Myometrial cell (primary cell): Measurements from ENCODE around the gene SMIM24. TPM values are rescaled to one million over a fixed set of nuclear protein-coding genes. Genes with fewer than 3 reads are reported as not detected.

ENCODE experiments used
- total RNA-seq: library from RNA; depleted of rRNA; stranded (reverse); fragments of >200 nt; gene quantifications from 2 replicates; pipeline ENCODE4 v1.2.3, GENCODE V29; 2015

SMIM24 gene
- not detected in 2 replicates for total RNA-seq

DNA sequence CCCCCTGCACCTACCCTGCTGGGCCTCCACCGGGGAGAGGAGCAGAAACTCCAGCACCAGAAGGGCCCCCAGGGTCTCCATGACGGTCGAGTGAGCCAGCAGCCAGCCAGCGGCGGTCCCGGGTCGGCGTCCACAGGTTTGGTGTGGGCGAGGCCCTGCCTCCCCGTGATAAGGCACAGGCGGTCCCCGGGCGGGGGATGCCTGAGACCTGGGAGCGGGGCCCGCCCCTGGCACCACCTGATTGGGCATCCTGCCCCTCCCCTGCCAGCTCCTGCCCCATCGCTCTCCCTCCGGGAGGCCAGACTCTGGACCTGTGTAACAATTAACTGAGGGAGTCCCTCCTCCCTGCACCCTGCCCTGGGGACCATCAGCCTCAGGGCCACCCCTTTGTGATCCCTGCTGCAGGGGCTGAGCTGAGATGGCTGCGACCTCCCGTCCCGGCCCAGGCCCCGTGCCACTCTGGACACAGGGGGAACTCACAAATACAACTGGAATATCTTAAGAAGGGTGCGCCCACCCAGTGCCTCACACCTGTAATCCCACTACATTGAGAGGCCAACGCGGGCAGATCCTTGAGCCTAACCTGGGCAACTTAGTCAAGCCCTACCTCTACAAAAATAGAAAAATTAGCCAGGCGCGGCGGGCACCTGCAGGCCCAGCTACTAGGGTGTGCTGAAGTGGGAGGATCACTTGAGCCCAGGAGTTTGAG, at the start of gene SMIM24:
Gene SMIM24 (minus strand): TSS at position 143 of the 709 bp plus-strand sequence. CDS start 62 bp downstream, at position 81.

DNA sequence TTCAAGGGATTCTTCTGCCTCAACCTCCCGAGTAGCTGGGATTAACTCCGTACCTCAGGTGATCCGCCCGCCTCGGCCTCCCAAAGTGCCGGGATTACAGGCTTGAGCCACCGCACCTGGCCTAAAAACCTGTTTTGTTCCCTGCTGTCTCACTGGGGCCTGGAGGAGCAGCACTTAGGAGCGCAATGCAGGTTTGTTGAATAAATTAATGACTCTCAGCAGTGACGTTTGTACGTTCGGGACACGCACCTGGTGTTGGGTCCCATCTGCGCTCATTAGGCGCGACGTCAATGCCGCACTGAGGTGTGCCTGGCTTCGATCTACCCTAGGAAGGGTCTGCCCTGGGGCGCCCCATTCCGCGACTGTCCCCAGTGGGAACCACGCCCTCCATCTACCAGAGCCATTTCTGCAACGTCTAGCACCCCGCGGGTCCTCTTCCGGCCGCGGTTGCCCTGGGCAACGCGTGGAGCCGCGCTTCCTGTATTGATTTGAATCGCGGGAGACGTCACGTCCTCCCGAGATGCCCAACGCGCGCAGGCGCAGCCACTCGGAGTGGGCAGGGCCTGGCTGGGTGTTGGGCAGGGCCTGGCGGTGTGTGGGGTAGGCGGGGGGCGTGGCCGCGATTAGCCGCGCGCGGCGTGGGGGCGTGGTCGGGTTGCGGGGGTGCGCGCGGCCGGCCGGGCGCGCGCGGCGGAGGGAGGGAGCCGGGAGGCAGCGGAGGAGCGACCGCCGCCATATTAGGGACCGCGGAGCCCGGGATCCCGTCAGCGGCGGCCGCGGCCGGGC, 25.5 kb upstream of the SMIM24 start, which contains the start of gene FZR1:
Gene FZR1 (plus strand): TSS at position 714 of the 786 bp plus-strand sequence. CDS start 16,679 bp downstream, outside the sequence.

DNA sequence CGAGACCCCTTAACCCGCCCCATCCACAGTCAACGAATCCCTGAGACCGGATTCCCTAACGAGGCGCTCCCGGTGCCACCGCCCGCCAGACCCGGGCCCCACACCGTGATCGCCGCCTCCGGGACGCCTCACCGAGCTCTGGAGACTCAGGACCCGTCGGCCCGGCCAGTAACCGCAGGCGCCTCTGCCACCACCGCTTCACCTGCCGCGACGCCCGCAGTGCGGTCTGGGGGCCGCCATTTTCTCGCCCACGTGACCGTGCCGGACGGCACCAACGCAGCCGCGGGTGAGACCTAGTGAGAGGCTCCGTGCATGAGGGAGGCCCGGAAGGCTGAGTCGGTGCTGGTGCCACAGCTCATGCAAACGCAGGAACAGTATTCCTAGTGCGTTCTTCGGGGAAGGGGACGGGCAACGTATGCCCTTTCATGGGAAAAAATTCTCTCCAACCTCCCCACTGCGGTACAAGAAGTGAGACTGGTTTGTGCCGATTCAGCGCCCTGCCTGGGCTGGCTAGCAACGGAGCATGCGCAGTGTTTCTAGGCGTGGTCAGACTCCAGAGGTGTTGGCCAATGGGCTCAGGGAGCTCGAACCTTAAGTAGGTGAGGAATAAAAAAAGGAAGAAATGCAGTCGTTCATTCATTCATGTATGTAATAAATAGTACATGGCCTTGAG, 20.2 kb upstream of the SMIM24 start, which contains the start of gene DOHH:
Gene DOHH (minus strand): TSS at position 246 of the 673 bp plus-strand sequence. CDS start 3,860 bp downstream, outside the sequence.

DNA sequence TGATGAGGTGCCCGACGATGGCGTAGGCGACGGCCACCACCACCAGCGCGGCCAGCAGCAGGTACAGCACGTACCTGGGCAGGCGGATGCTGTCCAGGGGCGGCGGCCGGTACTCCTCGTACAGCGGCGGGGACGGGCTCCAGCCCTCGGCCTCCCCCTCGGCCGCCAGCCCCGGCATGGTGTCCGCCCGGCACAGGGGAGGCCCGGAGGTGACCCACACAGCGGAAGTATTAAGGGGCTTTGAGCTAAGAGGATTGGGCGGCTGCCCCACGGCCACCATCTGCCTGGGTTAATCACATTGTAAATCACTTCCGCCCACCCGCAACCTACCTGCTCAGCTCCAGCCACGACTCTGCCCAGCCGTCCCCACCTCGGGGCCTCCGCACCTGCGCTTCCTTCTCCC, 2.9 kb upstream of the SMIM24 start, which contains the start of gene SMIM44:
Gene SMIM44 (minus strand): TSS at position 216 of the 403 bp plus-strand sequence. CDS start 38 bp downstream, at position 178.

Other genes with a start within 250 kb of the SMIM24 start
- 38.3 and 43.4 TPM in 2 replicates for gene NFIC, start 113.9 kb downstream of the SMIM24 start, total RNA-seq
- not detected in 2 replicates for gene SMIM44, start 2.9 kb upstream of the SMIM24 start, total RNA-seq
- gene DOHH, start 20.1 kb upstream of the SMIM24 start, total RNA-seq, result 12.7 and 20.0 TPM in 2 replicates
- 47.0 and 48.1 TPM in 2 replicates for gene FZR1, start 25.8 kb upstream of the SMIM24 start, total RNA-seq
- not detected in 2 replicates for gene TEKTIP1, start 58.6 kb upstream of the SMIM24 start, total RNA-seq
- gene MFSD12, start 77.1 kb upstream of the SMIM24 start, total RNA-seq, result 107 and 146 TPM in 2 replicates
- gene HMG20B, start 92.4 kb upstream of the SMIM24 start, total RNA-seq, result 154 and 181 TPM in 2 replicates
- under 0.01 and 0.18 TPM in 2 replicates for gene GIPC3, start 105.0 kb upstream of the SMIM24 start, total RNA-seq
- gene TBXA2R, start 126.3 kb upstream of the SMIM24 start, total RNA-seq, result 3.2 and 8.6 TPM in 2 replicates
- 27.1 and 30.0 TPM in 2 replicates for gene CACTIN, start 146.3 kb upstream of the SMIM24 start, total RNA-seq
- gene PIP5K1C, start 219.9 kb upstream of the SMIM24 start, total RNA-seq, result 33.4 and 38.1 TPM in 2 replicates
- not detected in 2 replicates for gene TJP3, start 227.9 kb upstream of the SMIM24 start, total RNA-seq